Thyroid gland (tissue), 4 donors: Measurements from ENCODE around the gene VOPP1.
"Not testable (repeated sequence)": the region's sequence is repeated elsewhere in the genome, so short reads cannot be mapped to it uniquely, and the experiment has no call there.

ENCODE experiments used
- CTCF ChIP-seq, 6 experiments: fragments of 200-600 bp in 3 of 6; fragments of 450-650 bp in 3 of 6; sonication (generic) in 3 of 6; IDR thresholded peaks; one replicate each; pipeline ENCODE4 v1.5.1; 2016 to 2019; ENCODE audit warnings: antibody characterized with exemption in 6 of 6, mild to moderate bottlenecking in 2 of 6, inconsistent platforms in 1 of 6, moderate library complexity in 1 of 6
- POLR2A ChIP-seq, 2 donors: fragments of 450-650 bp; IDR thresholded peaks; one replicate each; pipeline ENCODE4 v1.6.1; 2017; ENCODE audit warnings: antibody characterized with exemption in 2 of 2, mild to moderate bottlenecking in 2 of 2, moderate library complexity in 1 of 2

- TF ChIP-seq CTCF, POLR2A (IDR thresholded peaks at IDR 0.05): not testable (repeated sequence)
Observed at GRCh38 chr7:55597214-55597739, 25.0 kb upstream of the VOPP1 start.
